ENCODE results near the gene ADAMTSL2.

GRCh38 chr9:133485531-133486260 lies 48.8 kb upstream of the ADAMTSL2 start:
- TF ChIP-seq CTCF (IDR thresholded peaks at IDR 0.05) (no peak), MAX (IDR thresholded peaks at IDR 0.05) (no peak), ATOH8 (CRISPR knock-in tag; IDR thresholded peaks at IDR 0.05; ENCODE audit: low read depth) (no peak), CEBPB (IDR thresholded peaks at IDR 0.05) (no peak)
